ENCODE measurements around the gene MINK1. TPM values are rescaled to one million over a fixed set of nuclear protein-coding genes. Genes with fewer than 3 reads are reported as not detected.

MINK1 gene
- 10.8 and 13.8 TPM in 2 replicates for total RNA-seq (2014; rRNA removed; shearing (Covaris generic))

GRCh38 chr17:4833178-4833940, at the start of gene MINK1:
TSS of gene MINK1 (plus strand) at chr17:4833340. CDS start at chr17:4833584, 244 bp downstream.
- peak; percentile 97 for DNase-seq (ENCODE audit: low read depth)

GRCh38 chr17:4785311-4786105, 47.6 kb upstream of the MINK1 start:
- no peak for DNase-seq (ENCODE audit: low read depth)

- DNase-seq (ENCODE audit: low read depth): peak; percentile 58
Measured at GRCh38 chr17:4786106-4786511, 47.0 kb upstream of the MINK1 start, which contains the start of gene VMO1. TSS of gene VMO1 (minus strand) at chr17:4786364. CDS start at chr17:4786352, 12 bp downstream.

GRCh38 chr17:4786516-4786915, 46.6 kb upstream of the MINK1 start:
- no peak for DNase-seq (ENCODE audit: low read depth)

GRCh38 chr17:4788159-4788806, 44.9 kb upstream of the MINK1 start:
- no peak for DNase-seq (ENCODE audit: low read depth)

GRCh38 chr17:4788807-4789700, 44.1 kb upstream of the MINK1 start, which contains the start of gene GLTPD2:
TSS of gene GLTPD2 (plus strand) at chr17:4788964. CDS start at chr17:4789012, 48 bp downstream.
- DNase-seq (ENCODE audit: low read depth): no peak

- no peak for DNase-seq (ENCODE audit: low read depth)
Measured at GRCh38 chr17:4789701-4789950, 43.5 kb upstream of the MINK1 start.

GRCh38 chr17:4789951-4790704, 43.0 kb upstream of the MINK1 start:
- DNase-seq (ENCODE audit: low read depth): peak; percentile 93

- no peak for DNase-seq (ENCODE audit: low read depth)
Measured at GRCh38 chr17:4790705-4791088, 42.4 kb upstream of the MINK1 start.

GRCh38 chr17:4795168-4795567, 38.0 kb upstream of the MINK1 start:
- no peak for DNase-seq (ENCODE audit: low read depth)

GRCh38 chr17:4796552-4796920, 36.6 kb upstream of the MINK1 start:
- peak; percentile 67 for DNase-seq (ENCODE audit: low read depth)

- DNase-seq (ENCODE audit: low read depth): no peak
Measured at GRCh38 chr17:4800462-4801196, 32.5 kb upstream of the MINK1 start.

- no peak for DNase-seq (ENCODE audit: low read depth)
Measured at GRCh38 chr17:4802228-4802627, 30.9 kb upstream of the MINK1 start, which contains the start of gene C17orf114. TSS of gene C17orf114 (minus strand) at chr17:4802328.

- DNase-seq (ENCODE audit: low read depth): no peak
Measured at GRCh38 chr17:4806456-4806776, 26.7 kb upstream of the MINK1 start.

GRCh38 chr17:4806777-4807604, 26.1 kb upstream of the MINK1 start, which contains the start of gene PLD2:
TSS of gene PLD2 (plus strand) at chr17:4807152. CDS start at chr17:4807773, 621 bp downstream.
- DNase-seq (ENCODE audit: low read depth): peak; percentile 94

GRCh38 chr17:4807605-4808377, 25.3 kb upstream of the MINK1 start:
- no peak for DNase-seq (ENCODE audit: low read depth)

GRCh38 chr17:4808378-4808767, 24.8 kb upstream of the MINK1 start:
- no peak for DNase-seq (ENCODE audit: low read depth)

- no peak for DNase-seq (ENCODE audit: low read depth)
Measured at GRCh38 chr17:4810696-4811290, 22.3 kb upstream of the MINK1 start.

Measured in Daoy (cell line).